ENCODE data around the gene RNF183. TPM values are rescaled to one million over a fixed set of nuclear protein-coding genes. Genes with fewer than 3 reads are reported as not detected.

RNF183 gene
- total and polyA plus RNA-seq, 4 donors: not detected

GRCh38 chr9:113309204-113309813 lies 6.1 kb upstream of the RNF183 start:
- H3K27me3 ChIP-seq (ENCODE audit: control insufficient read depth in 1 of 2, insufficient read depth in 2 of 2, low read length in 1 of 2): no peaks in the 10 kb centered on the region
- no peak for ATAC-seq (ENCODE audit: low FRiP score)

GRCh38 chr9:113307396-113307975 lies 4.3 kb upstream of the RNF183 start:
- intact Hi-C loops (cut with DNase I): no loop called here
- no peak overlapping the region for H3K27ac ChIP-seq (ENCODE audit: low read depth in 1 of 2, low read length in 2 of 2)
- no peaks in the 10 kb centered on the region for H3K27me3 ChIP-seq (ENCODE audit: control insufficient read depth in 1 of 2, insufficient read depth in 2 of 2, low read length in 1 of 2)
- H3K9me3 ChIP-seq (ENCODE audit: control insufficient read depth, low read length): no peaks in the 10 kb centered on the region
- no peak overlapping the region for H3K4me3 ChIP-seq (ENCODE audit: low read length in 2 of 2)
- WGBS, 2 donors: 58 to 60% methylated on average over 8 of the region's 8 CpGs
- no peaks in the 10 kb centered on the region for H3K4me1 ChIP-seq (ENCODE audit: control insufficient read depth in 1 of 2, insufficient read depth in 2 of 2, low read length in 2 of 2)
- DNase-seq: no peak
- no peaks in the 10 kb centered on the region for H3K36me3 ChIP-seq (ENCODE audit: control insufficient read depth in 1 of 2, insufficient read depth in 2 of 2, low read length in 1 of 2)
- no peak for ATAC-seq (ENCODE audit: low FRiP score)

More at GRCh38 chr9:113309204-113309813, 6.1 kb upstream of the RNF183 start:
- Histone ChIP-seq H3K4me3 (ENCODE audit: low read length in 2 of 2) (no peak overlapping the region), H3K36me3 (ENCODE audit: control insufficient read depth in 1 of 2, insufficient read depth in 2 of 2, low read length in 1 of 2) (no peaks in the 10 kb centered on the region), H3K27ac (ENCODE audit: low read depth in 1 of 2, low read length in 2 of 2) (no peak overlapping the region), H3K4me1 (ENCODE audit: control insufficient read depth in 1 of 2, insufficient read depth in 2 of 2, low read length in 2 of 2) (no peaks in the 10 kb centered on the region), H3K9me3 (ENCODE audit: control insufficient read depth, low read length) (no peaks in the 10 kb centered on the region)
- intact Hi-C loops (cut with DNase I): no loop called here
- DNase-seq: no peak
- WGBS, 2 donors: 6 to 11% methylated on average over 2 of the region's 2 CpGs

DNA sequence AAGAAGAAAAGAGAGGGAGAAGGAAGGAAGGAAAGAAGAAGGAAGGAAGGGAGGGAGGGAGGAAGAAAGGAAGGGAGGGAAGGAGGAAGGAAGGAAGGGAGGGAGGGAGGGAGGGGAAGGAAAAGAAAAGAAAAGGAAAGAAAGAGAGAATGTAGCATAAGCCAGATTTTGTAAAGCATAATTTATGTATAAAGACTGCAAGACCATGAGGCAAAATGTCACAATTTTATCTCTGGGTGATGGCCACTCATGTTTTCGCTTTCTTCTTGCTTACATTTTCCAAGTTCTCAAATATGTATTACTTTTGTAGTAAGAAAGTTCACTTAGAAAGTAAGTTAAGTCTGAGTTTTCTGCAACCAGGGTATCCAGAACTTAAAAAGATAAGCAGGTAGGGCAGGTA lies 3.4 kb upstream of the RNF183 start:
- intact Hi-C loops (cut with DNase I): no loop called here
- Histone ChIP-seq H3K36me3 (ENCODE audit: control insufficient read depth in 1 of 2, insufficient read depth in 2 of 2, low read length in 1 of 2) (no peaks in the 10 kb centered on the region), H3K9me3 (ENCODE audit: control insufficient read depth, low read length) (no peaks in the 10 kb centered on the region), H3K27ac (ENCODE audit: low read depth in 1 of 2, low read length in 2 of 2) (no peak overlapping the region), H3K4me1 (ENCODE audit: control insufficient read depth in 1 of 2, insufficient read depth in 2 of 2, low read length in 2 of 2) (no peaks in the 10 kb centered on the region), H3K4me3 (ENCODE audit: low read length in 2 of 2) (no peak overlapping the region), H3K27me3 (ENCODE audit: control insufficient read depth in 1 of 2, insufficient read depth in 2 of 2, low read length in 1 of 2) (no peaks in the 10 kb centered on the region)
- ATAC-seq (ENCODE audit: low FRiP score): no peak
- WGBS, 2 donors: 71 to 83% methylated on average over 1 of the region's 1 CpG
- no peak for DNase-seq

GRCh38 chr9:113301548-113301947 lies 1.6 kb downstream of the RNF183 start:
- 93 to 94% methylated on average over 8 of the region's 8 CpGs for WGBS, 2 donors
- no peak for DNase-seq
- H3K27me3 ChIP-seq (ENCODE audit: control insufficient read depth in 1 of 2, insufficient read depth in 2 of 2, low read length in 1 of 2): no peaks in the 10 kb centered on the region

DNA sequence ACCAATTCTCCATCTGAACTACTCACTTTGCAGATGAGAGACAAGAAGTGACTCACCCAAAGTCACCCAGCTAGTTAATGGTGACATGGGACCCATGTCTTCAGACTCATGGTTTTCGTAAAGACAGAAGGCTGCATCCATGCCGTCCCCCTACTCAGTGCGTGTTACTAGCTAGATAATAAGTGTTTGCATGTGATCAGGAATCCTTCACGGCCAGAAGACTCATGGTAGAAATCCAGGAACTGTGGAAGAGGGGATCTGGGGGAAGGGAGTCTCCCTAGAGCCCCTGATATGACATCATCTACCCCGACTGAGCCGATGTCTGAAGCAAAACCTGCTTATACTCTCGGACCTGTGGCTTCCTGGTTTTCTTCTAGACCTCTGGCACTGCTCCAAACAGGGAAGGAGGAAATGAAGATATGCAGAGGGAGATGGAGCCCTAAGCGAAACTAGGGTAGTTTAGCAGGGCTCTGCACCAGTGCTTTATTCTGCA lies 3.3 kb downstream of the RNF183 start:
- ATAC-seq (ENCODE audit: low FRiP score) (no peak), DNase-seq (no peak)
- 48 to 54% methylated on average over 8 of the region's 8 CpGs for WGBS, 2 donors
- Histone ChIP-seq H3K27me3 (ENCODE audit: control insufficient read depth in 1 of 2, insufficient read depth in 2 of 2, low read length in 1 of 2) (no peaks in the 10 kb centered on the region), H3K27ac (ENCODE audit: low read depth in 1 of 2, low read length in 2 of 2) (no peak overlapping the region), H3K4me3 (ENCODE audit: low read length in 2 of 2) (no peak overlapping the region), H3K36me3 (ENCODE audit: control insufficient read depth in 1 of 2, insufficient read depth in 2 of 2, low read length in 1 of 2) (no peaks in the 10 kb centered on the region), H3K4me1 (ENCODE audit: control insufficient read depth in 1 of 2, insufficient read depth in 2 of 2, low read length in 2 of 2) (no peaks in the 10 kb centered on the region), H3K9me3 (ENCODE audit: control insufficient read depth, low read length) (no peaks in the 10 kb centered on the region)
- intact Hi-C loops (cut with DNase I): no loop called here

More at GRCh38 chr9:113301548-113301947, 1.6 kb downstream of the RNF183 start:
- H3K9me3 ChIP-seq (ENCODE audit: control insufficient read depth, low read length): no peaks in the 10 kb centered on the region
- no peak overlapping the region for H3K27ac ChIP-seq (ENCODE audit: low read depth in 1 of 2, low read length in 2 of 2)
- intact Hi-C loops (cut with DNase I): no loop called here
- H3K4me1 ChIP-seq (ENCODE audit: control insufficient read depth in 1 of 2, insufficient read depth in 2 of 2, low read length in 2 of 2): no peaks in the 10 kb centered on the region
- no peak for ATAC-seq (ENCODE audit: low FRiP score)
- no peaks in the 10 kb centered on the region for H3K36me3 ChIP-seq (ENCODE audit: control insufficient read depth in 1 of 2, insufficient read depth in 2 of 2, low read length in 1 of 2)
- H3K4me3 ChIP-seq (ENCODE audit: low read length in 2 of 2): no peak overlapping the region

DNA sequence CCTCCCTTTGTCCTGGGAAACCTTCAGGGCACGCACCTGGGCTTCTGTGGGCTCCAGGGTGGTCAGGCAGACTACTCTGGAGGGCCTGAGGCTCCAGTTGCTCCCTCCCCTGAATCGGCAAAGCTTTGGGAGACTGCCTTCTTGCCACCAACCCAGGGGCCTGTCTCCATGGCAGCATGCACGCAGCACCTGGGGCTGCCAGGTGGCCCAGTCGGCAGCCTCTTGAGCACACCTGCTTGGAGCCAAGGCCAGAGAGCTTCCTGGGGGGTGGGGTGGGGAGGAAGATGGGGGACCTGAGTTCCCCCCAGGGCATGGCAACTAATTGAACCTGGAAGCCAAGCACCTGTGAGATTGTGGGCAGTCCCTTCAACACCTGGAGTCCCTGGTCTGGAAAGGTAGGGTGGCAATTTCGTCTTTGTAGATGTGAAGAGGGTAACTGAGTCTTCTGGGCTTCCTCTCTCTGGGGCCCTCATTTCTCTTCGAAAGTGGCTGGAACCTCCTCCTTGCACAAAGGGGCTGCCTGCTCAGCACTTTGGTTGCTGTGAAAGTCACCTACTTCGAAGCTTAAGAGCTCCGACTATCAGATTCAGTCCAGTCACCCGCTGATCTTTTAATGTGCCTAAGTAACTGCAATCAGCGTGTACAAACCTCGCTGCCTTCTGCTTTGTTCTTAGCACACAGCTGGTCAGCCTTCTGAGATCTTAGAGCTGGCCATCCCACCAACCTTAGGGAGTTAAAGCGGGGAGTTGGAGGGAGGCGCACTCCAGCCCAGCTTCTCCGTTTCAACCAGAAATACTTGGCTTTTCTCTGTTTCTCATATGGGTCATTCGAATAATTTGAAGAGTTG lies 4.0 kb downstream of the RNF183 start:
- no peaks in the 10 kb centered on the region for H3K36me3 ChIP-seq (ENCODE audit: control insufficient read depth in 1 of 2, insufficient read depth in 2 of 2, low read length in 1 of 2)
- H3K4me3 ChIP-seq (ENCODE audit: low read length in 2 of 2): no peak overlapping the region
- no peaks in the 10 kb centered on the region for H3K4me1 ChIP-seq (ENCODE audit: control insufficient read depth in 1 of 2, insufficient read depth in 2 of 2, low read length in 2 of 2)
- intact Hi-C loops (cut with DNase I): no loop called here
- no peaks in the 10 kb centered on the region for H3K27me3 ChIP-seq (ENCODE audit: control insufficient read depth in 1 of 2, insufficient read depth in 2 of 2, low read length in 1 of 2)
- no peaks in the 10 kb centered on the region for H3K9me3 ChIP-seq (ENCODE audit: control insufficient read depth, low read length)
- DNase-seq (no peak), ATAC-seq (ENCODE audit: low FRiP score) (no peak)
- no peak overlapping the region for H3K27ac ChIP-seq (ENCODE audit: low read depth in 1 of 2, low read length in 2 of 2)
- WGBS, 2 donors: 90% methylated on average over 15 of the region's 15 CpGs

DNA sequence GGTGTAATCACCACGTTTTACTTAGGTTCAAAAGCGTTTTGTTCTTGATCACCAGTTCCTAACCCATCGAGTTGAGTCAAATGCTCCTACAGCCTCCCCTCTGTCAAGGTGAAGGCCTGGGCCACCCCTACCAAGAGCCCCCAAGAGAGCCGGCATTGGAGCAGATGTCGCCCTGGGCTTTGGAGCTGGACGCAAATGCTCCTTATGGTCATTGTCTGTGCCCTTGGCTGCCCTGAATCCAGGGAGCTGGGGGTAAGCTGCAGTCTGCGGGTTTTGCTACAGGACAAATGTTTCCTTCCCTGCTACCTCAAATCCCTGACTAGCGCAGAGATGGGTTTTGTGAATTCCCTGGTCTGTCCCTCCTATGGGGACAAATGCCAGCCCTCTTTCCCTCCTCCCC lies 4.9 kb downstream of the RNF183 start:
- Histone ChIP-seq H3K4me1 (ENCODE audit: control insufficient read depth in 1 of 2, insufficient read depth in 2 of 2, low read length in 2 of 2) (no peaks in the 10 kb centered on the region), H3K27me3 (ENCODE audit: control insufficient read depth in 1 of 2, insufficient read depth in 2 of 2, low read length in 1 of 2) (no peaks in the 10 kb centered on the region), H3K36me3 (ENCODE audit: control insufficient read depth in 1 of 2, insufficient read depth in 2 of 2, low read length in 1 of 2) (no peaks in the 10 kb centered on the region), H3K9me3 (ENCODE audit: control insufficient read depth, low read length) (no peaks in the 10 kb centered on the region), H3K4me3 (ENCODE audit: low read length in 2 of 2) (no peak overlapping the region), H3K27ac (ENCODE audit: low read depth in 1 of 2, low read length in 2 of 2) (no peak overlapping the region)
- intact Hi-C loops (cut with DNase I): no loop called here
- WGBS, 2 donors: 91 to 93% methylated on average over 8 of the region's 8 CpGs
- no peak for DNase-seq
- ATAC-seq (ENCODE audit: low FRiP score): no peak

- Histone ChIP-seq H3K27ac (ENCODE audit: low read depth in 1 of 2, low read length in 2 of 2) (no peak overlapping the region), H3K27me3 (ENCODE audit: control insufficient read depth in 1 of 2, insufficient read depth in 2 of 2, low read length in 1 of 2) (no peaks in the 10 kb centered on the region), H3K4me1 (ENCODE audit: control insufficient read depth in 1 of 2, insufficient read depth in 2 of 2, low read length in 2 of 2) (no peaks in the 10 kb centered on the region), H3K36me3 (ENCODE audit: control insufficient read depth in 1 of 2, insufficient read depth in 2 of 2, low read length in 1 of 2) (peaks cover 0 to 3% of the 10 kb centered on the region in 2 donors), H3K4me3 (ENCODE audit: low read length in 2 of 2) (no peak overlapping the region), H3K9me3 (ENCODE audit: control insufficient read depth, low read length) (no peaks in the 10 kb centered on the region)
- ATAC-seq (ENCODE audit: low FRiP score) (no peak), DNase-seq (no peak)
- 62 to 72% methylated on average over 9 of the region's 9 CpGs for WGBS, 2 donors
- intact Hi-C loops (cut with DNase I): no loop called here
Measured at GRCh38 chr9:113296796-113297558, 6.2 kb downstream of the RNF183 start.
